OCI-LY7 (cell line): ENCODE results near the gene SART1. TPM values are rescaled to one million over a fixed set of nuclear protein-coding genes. Genes with fewer than 3 reads are reported as not detected.

Experiments used
- BruUV-seq: library from RNA; stranded (reverse); fragments of 400-500 nt; replicated peaks from 2 replicates; lab custom pipeline; 2021; lab: Mats Ljungman, UMichigan
- CTCF ChIA-PET: fragments of 300-600 bp; sonication (Branson Sonifier 250); formaldehyde crosslinking; loops from one replicate; lab custom pipeline; 2022; ENCODE audit warnings: antibody characterized with exemption; ENCODE audit not compliant: unreplicated experiment; lab: Charles Lee
- POLR2A ChIA-PET: fragments of 300-600 bp; sonication (Branson Sonifier 250); formaldehyde crosslinking; loops from one replicate; lab custom pipeline; 2022; ENCODE audit warnings: antibody characterized with exemption; lab: Charles Lee
- DNase-seq: peaks from one replicate; pipeline ENCODE4 v3.0.0-alpha.2; 2015; ENCODE audit warnings: low spot score
- H2AFZ ChIP-seq: fragments of 200-600 bp; sonication (generic), shearing (Covaris generic); 2 replicates; pipeline ENCODE4 v1.6.1; 2014; ENCODE audit warnings: mild to moderate bottlenecking, antibody characterized with exemption, low read length, moderate library complexity
- H3K27ac ChIP-seq: fragments of 200-600 bp; sonication (generic); 2 replicates; pipeline ENCODE4 v1.5.1; 2014; ENCODE audit warnings: mixed run types, low read depth, mild to moderate bottlenecking, moderate library complexity, low read length, inconsistent platforms; ENCODE audit not compliant: poor library complexity, severe bottlenecking
- H3K36me3 ChIP-seq: fragments of 200-600 bp; sonication (generic); 2 replicates; pipeline ENCODE4 v1.6.1; 2014; ENCODE audit warnings: mild to moderate bottlenecking, antibody characterized with exemption, low read length, moderate library complexity, mixed read lengths; ENCODE audit not compliant: insufficient read depth
- H3K4me1 ChIP-seq: fragments of 200-600 bp; sonication (generic); 2 replicates; pipeline ENCODE4 v1.5.1; 2014; ENCODE audit warnings: mild to moderate bottlenecking, low read length; ENCODE audit not compliant: insufficient read depth, poor library complexity, severe bottlenecking
- H3K4me2 ChIP-seq: fragments of 200-600 bp; sonication (generic); 2 replicates; pipeline ENCODE4 v1.6.1; 2014; ENCODE audit warnings: mild to moderate bottlenecking, low read length
- H3K4me3 ChIP-seq: fragments of 200-600 bp; sonication (generic); 2 replicates; pipeline ENCODE4 v1.5.1; 2014; ENCODE audit warnings: mild to moderate bottlenecking, low read depth, low read length; ENCODE audit not compliant: poor library complexity, severe bottlenecking
- H3K79me2 ChIP-seq: fragments of 200-600 bp; sonication (generic); 2 replicates; pipeline ENCODE4 v1.6.1; 2016; ENCODE audit warnings: low read depth, mild to moderate bottlenecking, low read length, moderate library complexity, mixed read lengths; ENCODE audit not compliant: insufficient read depth
- H3K9me2 ChIP-seq: fragments of 200-600 bp; sonication (generic); 2 replicates; pipeline ENCODE4 v1.6.1; 2016; ENCODE audit warnings: mild to moderate bottlenecking, low read length, mixed read lengths; ENCODE audit not compliant: insufficient read depth
- H3K9me3 ChIP-seq: fragments of 200-600 bp; sonication (generic); 2 replicates; pipeline ENCODE4 v1.6.1; 2014; ENCODE audit warnings: mild to moderate bottlenecking, mixed run types, low read length, mixed read lengths
- H4K20me1 ChIP-seq: fragments of 200-600 bp; sonication (generic); 2 replicates; pipeline ENCODE4 v1.6.1; 2014; ENCODE audit warnings: mild to moderate bottlenecking, antibody characterized with exemption, low read length, moderate library complexity, mixed read lengths; ENCODE audit not compliant: insufficient read depth
- CTCF ChIP-seq: fragments of 200-600 bp; sonication (generic); conservative IDR thresholded peaks from 2 replicates; pipeline ENCODE4 v1.5.1; 2014; ENCODE audit warnings: mild to moderate bottlenecking, antibody characterized with exemption, low read length, moderate library complexity, mixed read lengths
- EZH2phosphoT487 ChIP-seq: fragments of 200-600 bp; sonication (generic); IDR thresholded peaks from 2 replicates; pipeline ENCODE4 v1.6.1; 2018; ENCODE audit warnings: low read depth, borderline replicate concordance, mild to moderate bottlenecking, mixed run types, antibody characterized with exemption, low read length, moderate library complexity, mixed read lengths
- intact Hi-C: fragments of 100-400 bp; cut with micrococcal nuclease; formaldehyde crosslinking; loops from one replicate; pipeline ENCODE4 v1.10.0; 2022; ENCODE audit not compliant: unreplicated experiment
- total RNA-seq, 2 experiments: library from RNA; depleted of rRNA in 1 of 2; stranded (reverse); fragments of >200 nt in 1 of 2; shearing (Covaris generic) in 1 of 2; gene quantifications; 2 replicates each; pipeline ENCODE4 v1.2.3, GENCODE V29; 2014 to 2022

SART1 gene
- total RNA-seq, 2 experiments from 2014 or later, result 50.4 to 55.5 TPM

DNA sequence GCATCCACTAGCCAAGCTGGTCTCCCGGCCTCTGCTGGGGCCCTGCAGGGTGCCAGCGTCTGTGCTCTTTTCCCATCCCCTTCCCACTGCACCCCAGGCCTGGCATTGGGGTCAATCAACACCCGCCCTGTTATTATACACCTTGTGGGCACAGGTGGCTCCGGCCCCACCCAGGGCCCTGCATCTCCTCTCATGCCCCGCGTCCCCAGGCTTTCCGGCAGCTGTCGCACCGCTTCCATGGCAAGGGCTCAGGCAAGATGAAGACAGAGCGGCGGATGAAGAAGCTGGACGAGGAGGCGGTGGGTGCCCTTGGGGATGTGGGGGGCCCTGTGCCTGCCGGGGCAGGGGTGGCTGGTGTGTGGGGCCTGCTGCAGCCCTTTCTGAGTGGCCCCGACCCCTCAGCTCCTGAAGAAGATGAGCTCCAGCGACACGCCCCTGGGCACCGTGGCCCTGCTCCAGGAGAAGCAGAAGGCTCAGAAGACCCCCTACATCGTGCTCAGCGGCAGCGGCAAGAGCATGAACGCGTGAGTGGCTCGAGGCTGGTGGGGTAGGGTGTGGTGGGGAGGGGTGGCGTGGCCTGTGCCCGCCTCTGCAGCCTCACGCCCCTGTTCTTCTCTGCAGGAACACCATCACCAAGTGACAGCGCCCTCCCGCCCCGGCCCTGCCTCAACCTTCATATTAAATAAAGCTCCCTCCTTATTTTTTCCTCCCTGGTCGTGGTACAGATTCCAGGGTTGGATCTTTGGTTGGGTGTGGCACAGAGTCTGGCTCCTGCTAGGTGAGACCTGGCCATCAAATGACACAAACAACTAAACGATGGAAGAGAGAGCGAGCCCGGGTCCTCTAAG, 17.1 kb downstream of the SART1 start:
- Histone ChIP-seq H3K79me2 (no peaks in the 10 kb centered on the region), H3K9me3 (no peaks in the 10 kb centered on the region), H3K27ac (no peak overlapping the region), H3K4me2 (no peak overlapping the region), H3K9me2 (no peaks in the 10 kb centered on the region), H2AFZ (no peak overlapping the region), H3K4me1 (no peaks in the 10 kb centered on the region), H4K20me1 (no peaks in the 10 kb centered on the region), H3K36me3 (peaks cover 44% of the 10 kb centered on the region), H3K4me3 (no peak overlapping the region)
- DNase-seq, result no peak
- CTCF ChIA-PET, result no interaction called here
- no peak for TF ChIP-seq CTCF
- TF ChIP-seq EZH2phosphoT487, result no peak
- no TSS peak for BruUV-seq
- POLR2A ChIA-PET, result no interaction called here
- intact Hi-C loops, result no loop called here

GRCh38 chr11:65979261-65979759, 17.8 kb downstream of the SART1 start:
- POLR2A ChIA-PET, result no interaction called here
- Histone ChIP-seq H3K36me3 (peaks cover 41% of the 10 kb centered on the region; the same call in 1 of the 2 replicates), H3K4me3 (no peak overlapping the region), H4K20me1 (no peaks in the 10 kb centered on the region), H3K27ac (no peak overlapping the region), H3K9me2 (no peaks in the 10 kb centered on the region), H3K4me2 (no peak overlapping the region), H2AFZ (no peak overlapping the region), H3K79me2 (no peaks in the 10 kb centered on the region), H3K4me1 (no peaks in the 10 kb centered on the region), H3K9me3 (no peaks in the 10 kb centered on the region)
- intact Hi-C loops, result no loop called here
- no TSS peak for BruUV-seq
- no peak for TF ChIP-seq CTCF
- CTCF ChIA-PET, result no interaction called here
- DNase-seq, result no peak

DNA sequence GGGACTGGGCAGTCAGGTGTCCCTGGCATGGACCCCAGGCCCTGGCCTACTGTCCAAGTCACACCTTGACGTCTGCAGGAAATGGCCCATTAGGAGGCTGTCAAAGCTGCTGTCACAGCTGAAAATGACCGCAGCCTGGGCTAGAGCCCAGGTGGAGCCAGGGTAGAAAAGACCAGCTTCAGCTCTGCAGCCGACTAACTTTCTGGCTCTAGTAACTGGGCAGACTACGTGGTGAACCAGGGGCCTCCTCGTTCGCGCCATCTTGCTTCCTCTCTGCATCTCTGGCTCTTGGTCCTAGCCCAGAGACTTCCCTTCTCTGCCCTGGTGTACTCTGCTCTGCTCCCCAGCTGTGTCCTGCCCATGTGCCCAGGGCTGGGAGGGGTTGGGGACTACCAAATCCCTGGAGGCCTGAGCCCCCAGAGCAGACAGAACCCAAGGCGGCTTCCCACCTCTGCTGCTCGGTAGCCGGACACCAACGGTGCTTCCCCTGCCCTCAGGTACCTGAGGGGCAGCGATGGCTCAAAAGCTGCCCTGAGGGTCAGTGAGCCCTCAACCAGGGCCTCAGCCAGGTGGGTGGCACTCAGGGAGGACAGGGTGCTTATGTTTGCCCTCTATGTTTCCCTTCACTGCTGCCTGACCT, 19.7 kb downstream of the SART1 start:
- Histone ChIP-seq H3K27ac (no peak overlapping the region), H3K4me2 (no peak overlapping the region), H4K20me1 (no peaks in the 10 kb centered on the region), H3K9me2 (no peaks in the 10 kb centered on the region), H3K9me3 (no peaks in the 10 kb centered on the region), H3K36me3 (peaks cover 39% of the 10 kb centered on the region; the same call in 1 of the 2 replicates), H3K4me3 (no peak overlapping the region), H3K79me2 (no peaks in the 10 kb centered on the region), H2AFZ (no peak overlapping the region), H3K4me1 (no peaks in the 10 kb centered on the region)
- BruUV-seq, result no TSS peak
- no peak for DNase-seq
- ChIA-PET CTCF (no interaction called here), POLR2A (no interaction called here)
- no peak for TF ChIP-seq EZH2phosphoT487
- TF ChIP-seq CTCF, result no peak
- intact Hi-C loops, result no loop called here
